K562 (cell line): Measurements from ENCODE around the gene LMTK2. TPM values are rescaled to one million over a fixed set of nuclear protein-coding genes. Genes with fewer than 3 reads are reported as not detected.

Experiments used
- BDP1 ChIP-seq: IDR thresholded peaks from 3 replicates; pipeline ENCODE4 v1.6.1; 2011; ENCODE audit not compliant: insufficient read length, insufficient read depth
- CBFA2T3 ChIP-seq: fragments of 450-650 bp; IDR thresholded peaks from 2 replicates; pipeline ENCODE4 v1.6.1; 2017
- CBX3 ChIP-seq, 2 experiments: IDR thresholded peaks; 1 replicate in 1 of 2; 2 replicates in 1 of 2; pipeline ENCODE4 v1.6.1; 2012; ENCODE audit warnings: inconsistent platforms in 2 of 2, low read length in 2 of 2, borderline replicate concordance in 1 of 2, control low read depth in 1 of 2
- DPF2 ChIP-seq: fragments of 450-650 bp; IDR thresholded peaks from 2 replicates; pipeline ENCODE4 v1.6.1; 2016
- EHMT2 ChIP-seq: fragments of 450-650 bp; IDR thresholded peaks from 2 replicates; pipeline ENCODE4 v1.6.1; 2018; ENCODE audit warnings: antibody characterized with exemption
- FOS ChIP-seq: IDR thresholded peaks from 3 replicates; pipeline ENCODE4 v1.6.1; 2011; ENCODE audit not compliant: insufficient read length; ENCODE audit errors: extremely low read depth
- MCM3 ChIP-seq: fragments of 450-650 bp; IDR thresholded peaks from 2 replicates; pipeline ENCODE4 v1.6.1; 2016
- MEIS2 ChIP-seq: fragments of 450-650 bp; IDR thresholded peaks from 2 replicates; pipeline ENCODE4 v1.6.1; 2014; ENCODE audit warnings: mild to moderate bottlenecking; ENCODE audit not compliant: partially characterized antibody
- NBN ChIP-seq: fragments of 450-650 bp; IDR thresholded peaks from 2 replicates; pipeline ENCODE4 v1.6.1; 2016; ENCODE audit warnings: low read depth, mild to moderate bottlenecking
- NELFE ChIP-seq: IDR thresholded peaks from 2 replicates; pipeline ENCODE4 v1.6.1; 2011; ENCODE audit warnings: mild to moderate bottlenecking; ENCODE audit not compliant: insufficient read depth, insufficient read length
- NFXL1 ChIP-seq: fragments of 450-650 bp; formaldehyde crosslinking; IDR thresholded peaks from 2 replicates; pipeline ENCODE4 v1.4.0; 2021; ENCODE audit warnings: mild to moderate bottlenecking
- POLR2AphosphoS5 ChIP-seq: IDR thresholded peaks from 2 replicates; pipeline ENCODE4 v1.6.1; 2011; ENCODE audit warnings: mild to moderate bottlenecking, low read depth, low read length, moderate library complexity; ENCODE audit not compliant: control insufficient read depth, insufficient read depth
- SAFB2 ChIP-seq: fragments of 200-400 bp; formaldehyde crosslinking; IDR thresholded peaks from 2 replicates; pipeline ENCODE4 v1.6.1; 2018; ENCODE audit warnings: borderline replicate concordance, low read length, low read depth, moderate library complexity; ENCODE audit not compliant: severe bottlenecking
- SIRT6 ChIP-seq: IDR thresholded peaks from one replicate; pipeline ENCODE4 v1.6.1; 2012; ENCODE audit warnings: low read depth, mild to moderate bottlenecking, control low read depth, inconsistent platforms, low read length, moderate library complexity
- SP2 ChIP-seq: IDR thresholded peaks from 2 replicates; pipeline ENCODE4 v1.6.1; 2011; ENCODE audit warnings: mild to moderate bottlenecking, low read depth, low read length, moderate library complexity; ENCODE audit not compliant: poor library complexity, severe bottlenecking; ENCODE audit errors: extremely low read depth
- ZNF124 ChIP-seq: sonication (generic); formaldehyde crosslinking; IDR thresholded peaks from 2 replicates; pipeline ENCODE4 v1.8.1; 2022; ENCODE audit warnings: missing genetic modification reagents
- ZNF41 ChIP-seq: fragments of 250-450 bp; sonication (Bioruptor Pico); conservative IDR thresholded peaks from 2 replicates; pipeline ENCODE4 v1.4.0; 2020; ENCODE audit warnings: mild to moderate bottlenecking
- polyA plus RNA-seq, 8 experiments: library from polyadenylated mRNA; depleted of rRNA in 4 of 8; stranded (reverse) in 5 of 8; unstranded in 3 of 8; fragments of >200 nt; fragmentation: Nextera tagmentation in 2 of 8; fragmentation: Illumina TruSeq in 1 of 8; extraction: Ambion mirVana in 2 of 8; extraction: Trizol in 1 of 8; gene quantifications; 2 replicates each; pipeline versions ENCODE4 v1.2.1 to v1.2.3, GENCODE V29; 2011 to 2014; ENCODE audit warnings: inconsistent platforms in 1 of 8, missing spikeins in 1 of 8
- total RNA-seq, 7 experiments: library from RNA; depleted of rRNA in 6 of 7; stranded (reverse); fragments of >200 nt in 6 of 7; fragmentation: Illumina TruSeq in 2 of 7; extraction: Trizol in 2 of 7; gene quantifications; 2 replicates each; pipeline versions ENCODE4 v1.2.1 to v1.2.3, GENCODE V29; 2011 to 2021; ENCODE audit warnings: low replicate concordance in 1 of 7
- TF ChIP-seq, protein P1 (sequence below): sonication (generic); formaldehyde crosslinking; IDR thresholded peaks from 2 replicates; pipeline ENCODE4 v1.8.1; 2023; ENCODE audit warnings: mild to moderate bottlenecking, missing genetic modification reagents, moderate library complexity
- TF ChIP-seq, protein P2 (sequence below): fragments of 250-450 bp; sonication (Bioruptor Pico); IDR thresholded peaks from 2 replicates; pipeline ENCODE4 v1.8.0; 2021; ENCODE audit warnings: borderline replicate concordance, mild to moderate bottlenecking, moderate library complexity; ENCODE audit not compliant: poor library complexity, severe bottlenecking
- TF ChIP-seq, protein P3 (sequence below): fragments of 450-650 bp; IDR thresholded peaks from 2 replicates; pipeline ENCODE4 v1.6.1; 2016
- TF ChIP-seq, protein P4 (sequence below): fragments of 250-450 bp; sonication (Bioruptor Pico); IDR thresholded peaks from 2 replicates; pipeline ENCODE4 v1.9.0; 2021; ENCODE audit warnings: mild to moderate bottlenecking
- TF ChIP-seq, protein P5 (sequence below): fragments of 450-650 bp; IDR thresholded peaks from 2 replicates; pipeline ENCODE4 v1.7.1; 2018; ENCODE audit warnings: mild to moderate bottlenecking, low read depth; ENCODE audit not compliant: partially characterized antibody
- TF ChIP-seq, protein P6 (sequence below): fragments of 250-450 bp; sonication (Bioruptor Pico); IDR thresholded peaks from 2 replicates; pipeline ENCODE4 v1.8.0; 2022; ENCODE audit warnings: inconsistent platforms, mild to moderate bottlenecking, moderate library complexity, borderline replicate concordance

LMTK2 gene
- total and polyA plus RNA-seq, 9 of the 15 experiments (the other 6 are each of a cell fraction or from before 2014, with no cell fraction given): 0.78 to 16.4 (median 6.3) TPM

DNA sequence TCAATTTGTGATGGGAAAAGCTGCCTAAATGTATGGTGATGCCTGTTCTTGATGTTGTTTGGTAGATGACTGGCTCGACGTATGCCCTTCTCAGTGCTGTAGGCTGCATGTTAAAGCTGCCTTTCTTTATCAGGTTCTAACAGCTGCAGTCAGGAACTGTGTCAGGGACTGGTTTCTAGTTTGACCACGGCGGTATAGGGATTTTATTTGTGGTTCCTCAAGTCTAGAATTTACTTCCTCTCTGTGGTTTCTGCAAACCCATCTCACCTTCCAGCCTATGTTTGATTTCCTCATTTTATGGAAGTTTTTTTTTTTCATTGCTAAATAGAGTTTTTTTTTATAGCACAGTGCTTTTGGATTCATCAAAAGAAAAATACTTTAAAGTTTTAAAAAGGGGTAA, 26.5 kb downstream of the LMTK2 start (continued):
- no peak for TF ChIP-seq SP2
- TF ChIP-seq, protein P1, sequence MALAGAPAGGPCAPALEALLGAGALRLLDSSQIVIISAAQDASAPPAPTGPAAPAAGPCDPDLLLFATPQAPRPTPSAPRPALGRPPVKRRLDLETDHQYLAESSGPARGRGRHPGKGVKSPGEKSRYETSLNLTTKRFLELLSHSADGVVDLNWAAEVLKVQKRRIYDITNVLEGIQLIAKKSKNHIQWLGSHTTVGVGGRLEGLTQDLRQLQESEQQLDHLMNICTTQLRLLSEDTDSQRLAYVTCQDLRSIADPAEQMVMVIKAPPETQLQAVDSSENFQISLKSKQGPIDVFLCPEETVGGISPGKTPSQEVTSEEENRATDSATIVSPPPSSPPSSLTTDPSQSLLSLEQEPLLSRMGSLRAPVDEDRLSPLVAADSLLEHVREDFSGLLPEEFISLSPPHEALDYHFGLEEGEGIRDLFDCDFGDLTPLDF (CRISPR knock-in tag): no peak
- no peak; the same call in 1 of the 2 replicates for TF ChIP-seq EHMT2
- no peak for TF ChIP-seq MCM3
- TF ChIP-seq, protein P2, sequence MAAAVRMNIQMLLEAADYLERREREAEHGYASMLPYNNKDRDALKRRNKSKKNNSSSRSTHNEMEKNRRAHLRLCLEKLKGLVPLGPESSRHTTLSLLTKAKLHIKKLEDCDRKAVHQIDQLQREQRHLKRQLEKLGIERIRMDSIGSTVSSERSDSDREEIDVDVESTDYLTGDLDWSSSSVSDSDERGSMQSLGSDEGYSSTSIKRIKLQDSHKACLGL: no peak
- TF ChIP-seq, protein P3, sequence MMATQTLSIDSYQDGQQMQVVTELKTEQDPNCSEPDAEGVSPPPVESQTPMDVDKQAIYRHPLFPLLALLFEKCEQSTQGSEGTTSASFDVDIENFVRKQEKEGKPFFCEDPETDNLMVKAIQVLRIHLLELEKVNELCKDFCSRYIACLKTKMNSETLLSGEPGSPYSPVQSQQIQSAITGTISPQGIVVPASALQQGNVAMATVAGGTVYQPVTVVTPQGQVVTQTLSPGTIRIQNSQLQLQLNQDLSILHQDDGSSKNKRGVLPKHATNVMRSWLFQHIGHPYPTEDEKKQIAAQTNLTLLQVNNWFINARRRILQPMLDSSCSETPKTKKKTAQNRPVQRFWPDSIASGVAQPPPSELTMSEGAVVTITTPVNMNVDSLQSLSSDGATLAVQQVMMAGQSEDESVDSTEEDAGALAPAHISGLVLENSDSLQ: peak; percentile 50
- TF ChIP-seq, protein P4, sequence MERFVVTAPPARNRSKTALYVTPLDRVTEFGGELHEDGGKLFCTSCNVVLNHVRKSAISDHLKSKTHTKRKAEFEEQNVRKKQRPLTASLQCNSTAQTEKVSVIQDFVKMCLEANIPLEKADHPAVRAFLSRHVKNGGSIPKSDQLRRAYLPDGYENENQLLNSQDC: 0 out of 2 replicates have a peak, but pooled peaks have one; percentile 30
- no peak for TF ChIP-seq SIRT6
- TF ChIP-seq NFXL1 (CRISPR knock-in tag): no peak
- TF ChIP-seq ZNF124 (CRISPR knock-in tag): no peak
- TF ChIP-seq, protein P5, sequence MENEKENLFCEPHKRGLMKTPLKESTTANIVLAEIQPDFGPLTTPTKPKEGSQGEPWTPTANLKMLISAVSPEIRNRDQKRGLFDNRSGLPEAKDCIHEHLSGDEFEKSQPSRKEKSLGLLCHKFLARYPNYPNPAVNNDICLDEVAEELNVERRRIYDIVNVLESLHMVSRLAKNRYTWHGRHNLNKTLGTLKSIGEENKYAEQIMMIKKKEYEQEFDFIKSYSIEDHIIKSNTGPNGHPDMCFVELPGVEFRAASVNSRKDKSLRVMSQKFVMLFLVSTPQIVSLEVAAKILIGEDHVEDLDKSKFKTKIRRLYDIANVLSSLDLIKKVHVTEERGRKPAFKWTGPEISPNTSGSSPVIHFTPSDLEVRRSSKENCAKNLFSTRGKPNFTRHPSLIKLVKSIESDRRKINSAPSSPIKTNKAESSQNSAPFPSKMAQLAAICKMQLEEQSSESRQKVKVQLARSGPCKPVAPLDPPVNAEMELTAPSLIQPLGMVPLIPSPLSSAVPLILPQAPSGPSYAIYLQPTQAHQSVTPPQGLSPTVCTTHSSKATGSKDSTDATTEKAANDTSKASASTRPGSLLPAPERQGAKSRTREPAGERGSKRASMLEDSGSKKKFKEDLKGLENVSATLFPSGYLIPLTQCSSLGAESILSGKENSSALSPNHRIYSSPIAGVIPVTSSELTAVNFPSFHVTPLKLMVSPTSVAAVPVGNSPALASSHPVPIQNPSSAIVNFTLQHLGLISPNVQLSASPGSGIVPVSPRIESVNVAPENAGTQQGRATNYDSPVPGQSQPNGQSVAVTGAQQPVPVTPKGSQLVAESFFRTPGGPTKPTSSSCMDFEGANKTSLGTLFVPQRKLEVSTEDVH: peak; percentile 91
- TF ChIP-seq, protein P6, sequence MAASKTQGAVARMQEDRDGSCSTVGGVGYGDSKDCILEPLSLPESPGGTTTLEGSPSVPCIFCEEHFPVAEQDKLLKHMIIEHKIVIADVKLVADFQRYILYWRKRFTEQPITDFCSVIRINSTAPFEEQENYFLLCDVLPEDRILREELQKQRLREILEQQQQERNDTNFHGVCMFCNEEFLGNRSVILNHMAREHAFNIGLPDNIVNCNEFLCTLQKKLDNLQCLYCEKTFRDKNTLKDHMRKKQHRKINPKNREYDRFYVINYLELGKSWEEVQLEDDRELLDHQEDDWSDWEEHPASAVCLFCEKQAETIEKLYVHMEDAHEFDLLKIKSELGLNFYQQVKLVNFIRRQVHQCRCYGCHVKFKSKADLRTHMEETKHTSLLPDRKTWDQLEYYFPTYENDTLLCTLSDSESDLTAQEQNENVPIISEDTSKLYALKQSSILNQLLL: no peak
- TF ChIP-seq SAFB2: no peak
- no peak for TF ChIP-seq BDP1
- TF ChIP-seq MEIS2: no peak
- TF ChIP-seq CBX3 (IDR thresholded peaks at IDR 0.05; ENCODE audit: borderline replicate concordance in 1 of 2, low read length in 2 of 2): peak in 1 of 2 experiments; percentile 70; a peak in 1 of 3 replicates
- peak; percentile 88 for TF ChIP-seq DPF2
- TF ChIP-seq NELFE: no peak
- TF ChIP-seq CBFA2T3: peak; percentile 87
- peak; percentile 69 for TF ChIP-seq POLR2AphosphoS5
- no peak for TF ChIP-seq ZNF41 (CRISPR knock-in tag)
- peak; percentile 63; the same call in 1 of the 2 replicates for TF ChIP-seq NBN
- TF ChIP-seq FOS: no peak
